ENCODE measurements around the gene PLEKHM3. TPM values are rescaled to one million over a fixed set of nuclear protein-coding genes. Genes with fewer than 3 reads are reported as not detected.

The PLEKHM3 gene
- polyA plus RNA-seq, 1 donor (not counting 4 experiments of a cell fraction or from before 2014, with no cell fraction given) = 2.9 TPM

DNA sequence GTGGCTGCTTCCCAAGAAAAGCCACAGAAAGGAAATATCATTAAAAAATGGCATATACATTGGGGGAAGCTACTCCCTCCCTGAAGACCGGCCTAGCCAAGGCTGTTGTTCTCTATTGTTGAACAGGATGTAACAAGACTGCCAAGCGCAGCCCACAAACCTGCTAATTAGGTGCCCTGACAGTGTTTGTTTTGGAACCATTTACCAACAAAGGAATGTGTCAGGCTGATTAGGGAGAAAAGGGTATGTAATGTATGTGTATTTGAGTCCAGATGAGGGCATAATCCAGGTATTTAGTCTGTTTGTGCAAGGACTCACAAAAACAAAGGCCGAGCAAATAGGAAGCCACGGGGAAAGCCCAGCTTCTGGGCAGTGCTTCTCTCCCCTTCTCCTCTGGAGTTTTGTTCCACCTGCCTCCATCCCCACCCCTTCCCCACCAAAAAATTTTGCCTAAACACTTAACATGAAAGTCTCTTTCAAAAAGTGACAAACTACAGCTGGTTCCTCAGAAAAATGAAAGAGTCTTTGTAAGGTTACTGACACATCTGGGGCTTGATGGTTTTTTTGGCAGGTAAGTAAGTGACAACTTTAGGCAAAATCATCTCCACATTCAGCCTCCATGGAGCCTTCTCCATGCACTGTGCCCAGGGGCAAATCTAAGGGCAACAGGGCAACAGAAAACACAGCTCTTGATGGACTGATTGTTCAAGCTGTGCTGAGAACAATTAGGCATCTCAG is 177.4 kb downstream of the PLEKHM3 start:
- Histone ChIP-seq H3K36me3 (ENCODE audit: control insufficient read depth in 2 of 2, extremely low read depth in 1 of 2, insufficient read depth in 2 of 2, low read length in 2 of 2) (no peaks in the 10 kb centered on the region), H3K27ac (ENCODE audit: control insufficient read depth, insufficient read depth, low read length) (no peak overlapping the region), H3K79me2 (ENCODE audit: control insufficient read depth, insufficient read depth, low read length) (no peaks in the 10 kb centered on the region), H3K4me1 (ENCODE audit: control insufficient read depth, extremely low read depth, insufficient read depth, low read length) (peaks cover 10% of the 10 kb centered on the region), H3K9ac (ENCODE audit: control insufficient read depth, extremely low read depth, insufficient read depth, low read length) (no peak overlapping the region), H3K4me2 (ENCODE audit: control insufficient read depth, extremely low read depth, insufficient read depth, low read depth, low read length) (no peak overlapping the region), H3K9me3 (ENCODE audit: control insufficient read depth, low read depth, low read length) (no peaks in the 10 kb centered on the region), H3K9me1 (ENCODE audit: control insufficient read depth, extremely low read depth, insufficient read depth, low read length) (no peaks in the 10 kb centered on the region), H4K20me1 (ENCODE audit: control insufficient read depth, extremely low read depth, insufficient read depth, low read length) (no peaks in the 10 kb centered on the region), H3K27me3 (ENCODE audit: control insufficient read depth, extremely low read depth, insufficient read depth, low read length) (no peaks in the 10 kb centered on the region), H2AFZ (ENCODE audit: control insufficient read depth, low read length) (no peak overlapping the region), H3K4me3 (ENCODE audit: control insufficient read depth in 2 of 3, extremely low read depth in 1 of 3, insufficient read depth in 2 of 3, low read depth in 1 of 3, low read length in 3 of 3) (no peak overlapping the region)
- TF ChIP-seq EZH2 (IDR thresholded peaks at IDR 0.05; ENCODE audit: low read length) = no peak
- TF ChIP-seq CTCF (optimal IDR thresholded peaks at IDR 0.05 in 1 of 3, IDR thresholded peaks at IDR 0.05 in 1 of 3, conservative IDR thresholded peaks at IDR 0.05 in 1 of 3; ENCODE audit: extremely low read depth in 1 of 3, insufficient read depth in 2 of 3, low read length in 3 of 3) = no peak
- DNase-seq (ENCODE audit: low read depth, low spot score) (no peak), FAIRE-seq (peak; percentile 32)
- dilution Hi-C loops (cut with MboI; ENCODE audit: extremely low pct_ligation_motif_present, low sequenced_read_pairs) = no loop called here

DNA sequence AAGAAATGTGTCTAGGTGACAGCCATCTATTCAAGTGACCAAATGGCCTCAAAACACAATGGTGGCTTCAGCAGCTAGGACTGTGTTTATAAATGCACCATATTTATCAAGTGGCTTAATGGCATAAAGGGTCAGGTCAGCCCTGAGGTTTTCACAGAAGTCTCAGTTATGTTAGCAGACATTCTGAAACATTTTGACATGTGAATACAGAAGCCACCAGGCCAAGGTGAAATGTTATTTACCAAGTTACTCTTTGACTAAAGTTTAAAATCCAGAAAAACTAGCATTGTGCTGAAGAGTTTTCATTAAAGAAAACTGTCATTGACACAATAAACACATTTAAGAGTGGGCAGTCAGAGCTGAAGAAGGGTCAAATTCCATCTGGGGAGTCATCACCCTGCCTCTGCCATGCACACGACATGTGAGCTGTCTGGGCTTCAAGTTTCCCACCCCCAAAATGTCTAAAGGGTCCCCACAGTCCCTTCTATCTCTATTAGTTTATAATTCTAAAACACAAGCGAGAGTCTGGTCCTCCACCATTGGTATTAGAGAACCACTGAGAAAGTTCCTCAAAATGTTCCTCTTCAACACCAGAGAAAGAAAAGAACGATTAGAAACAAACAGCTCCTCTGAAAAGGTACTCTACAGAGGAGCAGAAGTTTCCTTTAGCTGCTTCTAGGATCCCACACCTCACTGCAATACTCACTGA is 178.1 kb downstream of the PLEKHM3 start:
- Histone ChIP-seq H3K4me1 (ENCODE audit: control insufficient read depth, extremely low read depth, insufficient read depth, low read length) (peaks cover 10% of the 10 kb centered on the region), H3K9me3 (ENCODE audit: control insufficient read depth, low read depth, low read length) (no peaks in the 10 kb centered on the region), H3K27me3 (ENCODE audit: control insufficient read depth, extremely low read depth, insufficient read depth, low read length) (no peaks in the 10 kb centered on the region), H3K4me3 (ENCODE audit: control insufficient read depth in 2 of 3, extremely low read depth in 1 of 3, insufficient read depth in 2 of 3, low read depth in 1 of 3, low read length in 3 of 3) (no peak overlapping the region), H3K4me2 (ENCODE audit: control insufficient read depth, extremely low read depth, insufficient read depth, low read depth, low read length) (peak overlapping the region; percentile 13), H4K20me1 (ENCODE audit: control insufficient read depth, extremely low read depth, insufficient read depth, low read length) (no peaks in the 10 kb centered on the region), H3K36me3 (ENCODE audit: control insufficient read depth in 2 of 2, extremely low read depth in 1 of 2, insufficient read depth in 2 of 2, low read length in 2 of 2) (no peaks in the 10 kb centered on the region), H3K9me1 (ENCODE audit: control insufficient read depth, extremely low read depth, insufficient read depth, low read length) (no peaks in the 10 kb centered on the region), H3K27ac (ENCODE audit: control insufficient read depth, insufficient read depth, low read length) (no peak overlapping the region), H3K9ac (ENCODE audit: control insufficient read depth, extremely low read depth, insufficient read depth, low read length) (no peak overlapping the region), H3K79me2 (ENCODE audit: control insufficient read depth, insufficient read depth, low read length) (no peaks in the 10 kb centered on the region), H2AFZ (ENCODE audit: control insufficient read depth, low read length) (no peak overlapping the region)
- DNase-seq (ENCODE audit: low read depth, low spot score) (no peak), FAIRE-seq (no peak)
- no peak for TF ChIP-seq EZH2 (IDR thresholded peaks at IDR 0.05; ENCODE audit: low read length)
- no peak for TF ChIP-seq CTCF (optimal IDR thresholded peaks at IDR 0.05 in 1 of 3, IDR thresholded peaks at IDR 0.05 in 1 of 3, conservative IDR thresholded peaks at IDR 0.05 in 1 of 3; ENCODE audit: extremely low read depth in 1 of 3, insufficient read depth in 2 of 3, low read length in 3 of 3)
- dilution Hi-C loops (cut with MboI; ENCODE audit: extremely low pct_ligation_motif_present, low sequenced_read_pairs) = no loop called here

Data from keratinocyte (primary cell).